ENCODE data around the gene EBP.

The EBP gene

DNA sequence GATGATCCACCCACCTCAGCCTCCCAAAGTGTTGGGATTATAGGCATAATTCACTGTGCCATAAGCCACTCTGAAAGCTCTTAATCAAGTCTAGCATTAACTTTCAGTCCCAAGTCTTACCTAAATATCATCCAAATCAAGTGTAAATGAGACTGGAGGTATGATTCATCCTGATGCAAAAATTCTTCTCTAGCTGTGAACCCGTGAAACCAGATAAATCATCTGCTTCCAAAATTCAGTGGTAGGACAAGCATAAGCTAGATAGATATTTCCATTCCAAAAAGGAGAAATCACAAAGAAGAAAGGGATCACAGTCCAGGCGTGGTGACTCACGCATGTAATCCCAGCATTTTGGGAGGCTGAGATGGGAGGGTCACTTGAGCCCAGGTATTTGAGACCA, 9.1 kb downstream of the EBP start:
- CTCF ChIA-PET: interaction anchor here (1.3 kb wide), 1 partner anchor 9 kb away, joined by 3 read pairs; the partner anchor contains the start of gene TBC1D25
- POLR2A ChIA-PET: interaction anchor here (1.0 kb wide), 1 partner anchor 43 kb away, joined by 3 read pairs; the partner anchor contains the start of gene RBM3
- DNase-seq (ENCODE audit: extremely low spot score): no peak
- TF ChIP-seq, protein P1, sequence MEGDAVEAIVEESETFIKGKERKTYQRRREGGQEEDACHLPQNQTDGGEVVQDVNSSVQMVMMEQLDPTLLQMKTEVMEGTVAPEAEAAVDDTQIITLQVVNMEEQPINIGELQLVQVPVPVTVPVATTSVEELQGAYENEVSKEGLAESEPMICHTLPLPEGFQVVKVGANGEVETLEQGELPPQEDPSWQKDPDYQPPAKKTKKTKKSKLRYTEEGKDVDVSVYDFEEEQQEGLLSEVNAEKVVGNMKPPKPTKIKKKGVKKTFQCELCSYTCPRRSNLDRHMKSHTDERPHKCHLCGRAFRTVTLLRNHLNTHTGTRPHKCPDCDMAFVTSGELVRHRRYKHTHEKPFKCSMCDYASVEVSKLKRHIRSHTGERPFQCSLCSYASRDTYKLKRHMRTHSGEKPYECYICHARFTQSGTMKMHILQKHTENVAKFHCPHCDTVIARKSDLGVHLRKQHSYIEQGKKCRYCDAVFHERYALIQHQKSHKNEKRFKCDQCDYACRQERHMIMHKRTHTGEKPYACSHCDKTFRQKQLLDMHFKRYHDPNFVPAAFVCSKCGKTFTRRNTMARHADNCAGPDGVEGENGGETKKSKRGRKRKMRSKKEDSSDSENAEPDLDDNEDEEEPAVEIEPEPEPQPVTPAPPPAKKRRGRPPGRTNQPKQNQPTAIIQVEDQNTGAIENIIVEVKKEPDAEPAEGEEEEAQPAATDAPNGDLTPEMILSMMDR (IDR thresholded peaks at IDR 0.05; ENCODE audit: control extremely low read depth, extremely low read depth, low read depth, missing control alignments): no peak

DNA sequence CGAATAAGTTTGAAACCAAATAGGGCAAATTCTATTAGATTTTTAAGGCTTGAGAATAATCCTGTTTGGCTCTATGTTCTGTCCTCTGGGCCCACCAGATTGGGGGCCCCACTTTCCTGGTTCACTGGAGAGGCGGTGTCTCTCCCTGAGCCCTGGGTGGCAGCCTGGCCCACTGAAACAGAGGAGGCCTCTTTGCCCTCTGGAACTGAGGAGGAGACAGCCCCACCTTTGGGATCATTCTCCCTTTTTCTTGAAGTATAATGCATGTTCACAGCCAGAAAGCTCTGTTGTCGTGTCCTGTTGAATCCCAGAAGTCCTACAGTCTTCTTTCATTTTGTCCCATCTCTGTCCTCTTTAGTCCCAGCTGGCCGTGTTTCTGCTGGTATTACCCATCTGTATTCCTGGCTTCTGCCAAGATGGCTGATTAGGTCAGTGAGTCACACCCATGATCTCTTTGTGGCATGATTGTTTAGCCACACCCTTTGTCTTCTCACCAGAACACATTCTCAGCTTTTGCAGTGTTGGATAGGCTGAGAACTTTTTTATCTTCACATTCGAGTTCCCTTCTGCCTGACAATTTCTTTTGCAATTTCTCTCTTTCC, 9.9 kb downstream of the EBP start:
- TF ChIP-seq, protein P1 (IDR thresholded peaks at IDR 0.05; ENCODE audit: control extremely low read depth, extremely low read depth, low read depth, missing control alignments): no peak
- DNase-seq (ENCODE audit: extremely low spot score): no peak
- CTCF ChIA-PET: interaction anchor here (1.3 kb wide), 1 partner anchor 9 kb away, joined by 3 read pairs; the partner anchor contains the start of gene TBC1D25
- POLR2A ChIA-PET: no interaction called here

GRCh38 chrX:48532161-48532560, 10.6 kb downstream of the EBP start:
- TF ChIP-seq, protein P1 (IDR thresholded peaks at IDR 0.05; ENCODE audit: control extremely low read depth, extremely low read depth, low read depth, missing control alignments): no peak
- ChIA-PET POLR2A (interaction anchor here (0.5 kb wide), 1 partner anchor 575 kb away, joined by 5 read pairs; no protein-coding TSS in a partner anchor), CTCF (no interaction called here)
- no peak for DNase-seq (ENCODE audit: extremely low spot score)

DNA sequence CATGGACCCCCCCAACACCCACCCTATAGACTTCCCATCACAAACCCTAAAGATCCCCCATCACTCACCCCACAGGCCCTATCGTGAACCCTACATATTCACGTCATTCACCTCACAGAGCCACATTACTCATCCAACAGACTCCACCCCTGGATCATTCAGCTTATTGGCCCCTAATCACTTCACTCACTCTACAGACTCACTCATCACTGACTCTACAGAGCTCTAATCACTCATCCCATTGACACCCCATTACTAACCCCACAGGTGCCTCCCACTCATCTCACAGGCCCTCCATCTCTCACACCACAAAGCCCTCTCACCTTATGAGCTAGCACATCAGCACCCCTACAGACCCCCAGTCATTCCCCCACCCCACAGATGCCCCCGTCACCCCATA, 11.6 kb downstream of the EBP start:
- no peak for DNase-seq (ENCODE audit: extremely low spot score)
- TF ChIP-seq, protein P1 (IDR thresholded peaks at IDR 0.05; ENCODE audit: control extremely low read depth, extremely low read depth, low read depth, missing control alignments): no peak
- ChIA-PET CTCF (no interaction called here), POLR2A (no interaction called here)

DNA sequence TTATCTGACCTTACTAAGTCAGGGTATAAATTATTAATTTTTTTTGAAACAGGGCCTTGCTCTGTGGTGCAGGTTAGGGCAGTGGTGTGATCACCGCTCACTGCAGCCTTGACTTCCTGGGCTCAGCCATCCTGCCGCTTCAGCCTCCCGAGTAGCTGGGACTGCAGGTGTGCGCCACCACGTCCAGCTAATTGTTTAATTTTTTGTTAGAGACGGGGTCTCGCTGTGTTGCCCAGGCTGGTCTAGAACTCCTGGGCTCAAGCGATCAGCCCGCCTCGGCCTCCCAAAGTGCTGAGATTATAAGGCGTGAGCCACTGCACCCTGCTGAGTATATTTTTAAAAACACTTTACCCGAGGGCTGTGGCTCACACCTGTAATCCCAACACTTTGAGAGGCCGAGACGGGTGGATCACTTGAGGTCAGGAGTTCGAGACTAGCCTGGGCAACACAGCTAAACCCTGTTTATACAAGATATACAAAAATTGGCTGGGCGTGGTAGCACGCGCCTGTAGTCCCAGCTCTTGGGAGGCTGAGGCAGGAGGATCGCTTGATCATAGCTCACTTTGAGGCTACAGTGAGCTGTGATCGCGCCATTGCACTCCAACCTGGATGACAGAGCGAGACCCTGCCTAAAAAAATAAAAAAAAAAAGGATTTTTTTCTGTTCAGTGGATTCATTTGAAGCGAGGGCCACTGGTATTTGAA, 17.2 kb downstream of the EBP start:
- TF ChIP-seq, protein P1 (IDR thresholded peaks at IDR 0.05; ENCODE audit: control extremely low read depth, extremely low read depth, low read depth, missing control alignments): no peak
- POLR2A ChIA-PET: interaction anchor here (0.9 to 1.0 kb wide), 2 partner anchors 11 to 17 kb away, joined by 4 read pairs; partner anchors contain the start of gene EBP
- DNase-seq (ENCODE audit: extremely low spot score): no peak
- CTCF ChIA-PET: interaction anchor here (1.0 to 2.6 kb wide), 5 partner anchors 10 to 109 kb away, joined by 3 to 16 read pairs (median 4); no protein-coding TSS in a partner anchor

GRCh38 chrX:48539345-48540027, 17.9 kb downstream of the EBP start, which contains the start of gene TBC1D25:
Gene TBC1D25, plus strand, starts transcription at chrX:48539714. Its CDS starts 84 bp downstream, at chrX:48539798.
- ChIA-PET POLR2A (interaction anchor here (0.5 to 1.2 kb wide), 7 partner anchors 11 to 1239 kb away, joined by 3 to 7 read pairs (median 4); partner anchors contain the start of gene EBP), CTCF (interaction anchor here (0.9 to 2.6 kb wide), 9 partner anchors 8 to 457 kb away, joined by 3 to 16 read pairs (median 4); partner anchors contain the start of gene RBM3)
- TF ChIP-seq, protein P1 (IDR thresholded peaks at IDR 0.05; ENCODE audit: control extremely low read depth, extremely low read depth, low read depth, missing control alignments): peak; percentile 34
- peak; percentile 90 for DNase-seq (ENCODE audit: extremely low spot score)

All from GM10248 (cell line).